Thoracic aorta (tissue), 2 donors: Measurements from ENCODE around the gene COL6A5. TPM values are rescaled to one million over a fixed set of nuclear protein-coding genes. Genes with fewer than 3 reads are reported as not detected.

Source experiments
- ATAC-seq: fragments of 150-250 bp; one replicate; pipeline ENCODE4 v1.8.0; 2017; ENCODE audit warnings: low read depth; ENCODE audit not compliant: insufficient number of reproducible peaks, low FRiP score
- DNase-seq: peaks from one replicate; pipeline ENCODE4 v3.0.0-alpha.2; 2020; ENCODE audit warnings: low spot score
- H3K27ac ChIP-seq, 2 donors: fragments of 200-600 bp; sonication (generic); 1 replicate in 1 of 2; 2 replicates in 1 of 2; pipeline ENCODE4 v1.5.1; 2016; ENCODE audit warnings: mild to moderate bottlenecking in 2 of 2, moderate library complexity in 2 of 2
- H3K27me3 ChIP-seq: fragments of 200-600 bp; sonication (generic); replicated peaks from 2 replicates; pipeline ENCODE4 v1.6.0; 2016; ENCODE audit warnings: mild to moderate bottlenecking; ENCODE audit not compliant: insufficient read depth
- H3K36me3 ChIP-seq: fragments of 200-600 bp; sonication (generic); one replicate; pipeline ENCODE4 v1.5.1; 2016
- H3K4me1 ChIP-seq, 2 donors: fragments of 200-600 bp; sonication (generic); 1 replicate in 1 of 2; 2 replicates in 1 of 2; pipeline versions ENCODE4 v1.5.1 to v1.6.0; 2016; ENCODE audit warnings: low read depth in 2 of 2, mild to moderate bottlenecking in 1 of 2; ENCODE audit not compliant: control insufficient read depth in 1 of 2
- H3K4me3 ChIP-seq: fragments of 200-600 bp; sonication (generic); 2 replicates; pipeline ENCODE4 v1.5.1; 2016; ENCODE audit warnings: mild to moderate bottlenecking
- H3K9me3 ChIP-seq: fragments of 200-600 bp; sonication (generic); 2 replicates; pipeline ENCODE4 v1.5.1; 2016
- total RNA-seq, 2 donors: library from RNA; depleted of rRNA; stranded (reverse); fragments of >200 nt; gene quantifications; one replicate each; pipeline versions ENCODE4 v1.1.0 to v1.2.3, GENCODE V29; 2016
- TF ChIP-seq, protein P1 (sequence below): fragments of 200-600 bp; sonication (generic); IDR thresholded peaks from one replicate; pipeline ENCODE4 v1.5.1; 2019; ENCODE audit warnings: antibody characterized with exemption

COL6A5 gene
- total RNA-seq, 2 donors from 2014 or later = not detected

DNA sequence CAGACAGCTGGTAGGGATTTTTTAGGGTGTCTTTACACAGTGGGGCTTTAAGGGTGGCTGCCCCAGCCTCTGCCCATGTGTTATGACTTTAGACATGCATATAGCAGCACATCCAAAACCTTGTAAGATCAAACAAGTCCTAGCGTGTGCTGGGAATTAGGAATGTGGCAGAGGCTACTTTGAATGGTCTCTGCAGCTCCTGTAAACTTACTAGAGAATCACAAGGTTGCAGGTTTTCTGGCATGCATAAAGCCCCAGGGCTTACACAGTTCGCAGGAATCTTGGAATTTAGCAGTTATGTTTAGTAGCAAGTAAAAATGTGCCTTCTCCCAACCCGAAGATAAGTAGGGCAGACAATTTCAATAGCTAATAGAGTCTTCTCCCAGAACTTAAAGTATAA is 124.7 kb downstream of the COL6A5 start:
- Histone ChIP-seq H3K4me1 (no peaks in the 10 kb centered on the region), H3K36me3 (no peaks in the 10 kb centered on the region), H3K27ac (no peak overlapping the region), H3K27me3 (no peaks in the 10 kb centered on the region), H3K4me3 (no peak overlapping the region), H3K9me3 (no peaks in the 10 kb centered on the region)
- DNase-seq (no peak), ATAC-seq (no peak)
- TF ChIP-seq, protein P1, sequence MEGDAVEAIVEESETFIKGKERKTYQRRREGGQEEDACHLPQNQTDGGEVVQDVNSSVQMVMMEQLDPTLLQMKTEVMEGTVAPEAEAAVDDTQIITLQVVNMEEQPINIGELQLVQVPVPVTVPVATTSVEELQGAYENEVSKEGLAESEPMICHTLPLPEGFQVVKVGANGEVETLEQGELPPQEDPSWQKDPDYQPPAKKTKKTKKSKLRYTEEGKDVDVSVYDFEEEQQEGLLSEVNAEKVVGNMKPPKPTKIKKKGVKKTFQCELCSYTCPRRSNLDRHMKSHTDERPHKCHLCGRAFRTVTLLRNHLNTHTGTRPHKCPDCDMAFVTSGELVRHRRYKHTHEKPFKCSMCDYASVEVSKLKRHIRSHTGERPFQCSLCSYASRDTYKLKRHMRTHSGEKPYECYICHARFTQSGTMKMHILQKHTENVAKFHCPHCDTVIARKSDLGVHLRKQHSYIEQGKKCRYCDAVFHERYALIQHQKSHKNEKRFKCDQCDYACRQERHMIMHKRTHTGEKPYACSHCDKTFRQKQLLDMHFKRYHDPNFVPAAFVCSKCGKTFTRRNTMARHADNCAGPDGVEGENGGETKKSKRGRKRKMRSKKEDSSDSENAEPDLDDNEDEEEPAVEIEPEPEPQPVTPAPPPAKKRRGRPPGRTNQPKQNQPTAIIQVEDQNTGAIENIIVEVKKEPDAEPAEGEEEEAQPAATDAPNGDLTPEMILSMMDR = no peak

DNA sequence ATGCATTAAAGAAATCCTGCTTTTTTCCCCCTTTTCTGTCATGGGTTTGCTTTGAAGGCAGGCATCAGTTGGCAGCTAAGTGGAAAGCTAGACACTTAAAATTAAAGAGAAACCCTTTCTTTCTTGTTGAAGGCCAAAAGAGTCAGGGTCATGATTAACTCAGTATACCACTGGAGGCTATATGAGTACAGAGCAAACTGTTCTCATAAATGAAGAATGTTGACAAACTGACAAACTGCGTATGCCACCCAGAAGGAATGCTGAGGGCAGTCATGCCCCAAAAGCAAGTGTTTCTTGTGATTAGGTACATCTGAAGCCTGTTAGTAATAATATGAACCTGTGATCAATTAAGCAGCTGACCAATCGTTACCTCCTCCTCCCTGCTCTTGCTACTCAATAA is 127.9 kb downstream of the COL6A5 start:
- no peaks in the 10 kb centered on the region for H3K27me3 ChIP-seq
- no peaks in the 10 kb centered on the region for H3K36me3 ChIP-seq
- ATAC-seq (no peak), DNase-seq (no peak)
- TF ChIP-seq, protein P1 = no peak
- no peaks in the 10 kb centered on the region for H3K9me3 ChIP-seq
- no peak overlapping the region for H3K27ac ChIP-seq
- no peak overlapping the region for H3K4me3 ChIP-seq
- no peaks in the 10 kb centered on the region for H3K4me1 ChIP-seq

DNA sequence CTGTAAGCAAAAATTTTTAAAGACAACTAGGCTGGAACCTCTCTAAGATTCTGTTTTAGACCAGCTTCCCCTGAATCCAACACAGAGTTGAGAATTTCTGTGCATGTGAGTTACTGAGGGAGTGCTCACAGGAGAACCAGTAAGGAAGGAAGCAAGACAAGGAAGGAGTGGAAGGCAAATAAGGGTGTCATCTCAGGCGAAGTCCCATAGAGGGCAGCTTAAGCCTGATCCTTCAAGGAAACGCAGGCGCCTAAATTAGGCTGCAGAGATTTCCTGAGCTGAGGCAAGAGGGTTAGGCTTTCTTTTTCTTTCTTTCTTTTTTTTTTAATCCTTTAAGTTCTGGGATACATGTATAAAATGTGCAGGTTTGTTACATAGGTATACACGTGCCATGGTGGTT is 135.3 kb downstream of the COL6A5 start:
- Histone ChIP-seq H3K4me1 (no peaks in the 10 kb centered on the region), H3K9me3 (no peaks in the 10 kb centered on the region), H3K36me3 (no peaks in the 10 kb centered on the region), H3K4me3 (no peak overlapping the region), H3K27me3 (no peaks in the 10 kb centered on the region), H3K27ac (no peak overlapping the region)
- DNase-seq (no peak), ATAC-seq (no peak)
- TF ChIP-seq, protein P1 = peak; percentile 13

DNA sequence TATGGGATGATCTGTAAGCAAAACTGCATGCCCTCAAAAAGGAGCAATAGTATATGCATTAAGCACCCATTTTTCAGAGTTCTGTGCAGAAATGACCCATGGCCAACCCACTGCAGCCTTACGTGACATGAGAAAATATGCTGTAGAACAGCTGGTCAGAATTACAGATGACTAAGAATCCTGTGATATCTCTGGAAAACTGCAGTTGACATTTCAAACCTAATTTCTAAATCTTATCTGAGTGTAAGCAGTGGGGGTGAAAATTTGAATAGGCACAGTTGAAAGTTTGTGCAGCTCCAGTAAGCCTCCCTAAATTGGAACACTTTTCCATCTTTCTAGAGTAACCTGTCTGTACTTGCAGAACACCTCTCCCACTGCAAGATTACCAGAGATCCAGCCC is 142.8 kb downstream of the COL6A5 start:
- DNase-seq (no peak), ATAC-seq (no peak)
- Histone ChIP-seq H3K4me1 (no peaks in the 10 kb centered on the region), H3K36me3 (no peaks in the 10 kb centered on the region), H3K9me3 (no peaks in the 10 kb centered on the region), H3K4me3 (no peak overlapping the region), H3K27me3 (no peaks in the 10 kb centered on the region), H3K27ac (no peak overlapping the region)
- TF ChIP-seq, protein P1 = no peak

DNA sequence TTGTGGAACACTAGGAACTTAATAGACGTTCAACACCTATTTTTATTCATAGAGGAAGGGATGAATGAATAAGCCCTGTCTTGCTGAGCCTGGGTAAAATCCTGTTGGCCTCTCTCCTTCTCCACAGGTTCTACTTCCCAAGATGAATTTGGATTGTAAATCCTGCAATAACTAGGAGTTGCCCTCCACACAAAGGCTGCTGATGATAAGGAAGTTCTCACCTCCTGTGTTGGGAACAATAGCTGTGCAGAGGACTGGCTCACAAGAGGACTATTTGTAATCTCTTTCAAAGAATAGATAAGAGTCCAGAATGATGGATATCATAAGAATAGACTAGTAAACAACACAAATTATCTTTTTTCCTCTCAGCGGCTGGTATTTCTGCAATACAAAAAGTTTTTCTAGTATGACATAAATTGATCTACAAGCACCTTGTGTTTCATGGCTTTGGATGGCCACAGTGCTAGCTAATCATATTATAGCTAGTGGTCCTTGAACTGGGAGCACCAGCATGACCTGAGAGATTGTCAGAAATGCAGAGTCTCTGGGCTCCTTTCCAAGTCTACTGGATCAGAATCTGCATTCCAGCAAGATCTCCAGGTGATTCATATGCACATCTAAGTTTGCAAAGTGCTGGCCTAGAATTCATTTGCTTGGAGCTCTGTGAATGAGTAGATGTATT is 143.4 kb downstream of the COL6A5 start:
- ATAC-seq (no peak), DNase-seq (no peak)
- H3K4me1 ChIP-seq = no peaks in the 10 kb centered on the region
- H3K36me3 ChIP-seq = no peaks in the 10 kb centered on the region
- no peaks in the 10 kb centered on the region for H3K9me3 ChIP-seq
- H3K27ac ChIP-seq = no peak overlapping the region
- no peak overlapping the region for H3K4me3 ChIP-seq
- H3K27me3 ChIP-seq = no peaks in the 10 kb centered on the region
- TF ChIP-seq, protein P1 = no peak
